Stimulated activated CD4-positive, alpha-beta T cell treated with anti-CD3 and anti-CD28 coated beads, TNF-alpha, amount 100 ng/mL, for 48 hours (primary cell): ENCODE results near the gene KCNC1.

Experiments used
- DNase-seq, 3 donors: peaks; one replicate each; pipeline ENCODE4 v3.0.0-alpha.2; 2020; ENCODE audit warnings: low read depth in 3 of 3

The KCNC1 gene

GRCh38 chr11:17736930-17737817 lies 2.6 kb downstream of the KCNC1 start:
- DNase-seq = no peak

- no peak for DNase-seq
Observed at GRCh38 chr11:17738151-17738973, 3.8 kb downstream of the KCNC1 start.

GRCh38 chr11:17739945-17740338 lies 5.4 kb downstream of the KCNC1 start:
- DNase-seq = no peak

- no peak for DNase-seq
Observed at GRCh38 chr11:17740649-17741235, 6.2 kb downstream of the KCNC1 start.

- no peak for DNase-seq
Observed at GRCh38 chr11:17741487-17741886, 6.9 kb downstream of the KCNC1 start.

GRCh38 chr11:17742019-17742418 lies 7.4 kb downstream of the KCNC1 start:
- DNase-seq = no peak

GRCh38 chr11:17743026-17743807 lies 8.6 kb downstream of the KCNC1 start:
- DNase-seq = no peak

GRCh38 chr11:17743808-17744119 lies 9.2 kb downstream of the KCNC1 start:
- no peak for DNase-seq

GRCh38 chr11:17744151-17744940 lies 9.8 kb downstream of the KCNC1 start:
- DNase-seq = no peak

- DNase-seq = no peak
Observed at GRCh38 chr11:17745023-17745772, 10.6 kb downstream of the KCNC1 start.

GRCh38 chr11:17746096-17746495 lies 11.5 kb downstream of the KCNC1 start:
- DNase-seq = no peak

- DNase-seq = no peak
Observed at GRCh38 chr11:17747131-17747955, 12.8 kb downstream of the KCNC1 start.

- DNase-seq = no peak
Observed at GRCh38 chr11:17748044-17748443, 13.5 kb downstream of the KCNC1 start.

- no peak for DNase-seq
Observed at GRCh38 chr11:17748761-17749721, 14.5 kb downstream of the KCNC1 start.

GRCh38 chr11:17750013-17750800 lies 15.6 kb downstream of the KCNC1 start:
- DNase-seq = no peak

GRCh38 chr11:17750801-17751165 lies 16.2 kb downstream of the KCNC1 start:
- no peak for DNase-seq

GRCh38 chr11:17751558-17751957 lies 17.0 kb downstream of the KCNC1 start:
- DNase-seq = no peak
